Mesothelial cell of epicardium (in vitro differentiated cells): ENCODE results near the gene CLEC16A. TPM values are rescaled to one million over a fixed set of nuclear protein-coding genes. Genes with fewer than 3 reads are reported as not detected.

Experiments used
- DNase-seq, 2 experiments: peaks; one replicate each; pipeline ENCODE4 v3.0.0; 2021; ENCODE audit warnings: low spot score in 2 of 2; ENCODE audit not compliant: unreplicated experiment in 2 of 2
- H3K27ac Mint-ChIP-seq: 2 replicates; pipeline ENCODE4 v1.8.0; 2021; ENCODE audit warnings: mixed read lengths
- H3K27me3 Mint-ChIP-seq: 2 replicates; pipeline ENCODE4 v1.8.0; 2021; ENCODE audit warnings: low read depth, mixed read lengths
- H3K36me3 Mint-ChIP-seq: 2 replicates; pipeline ENCODE4 v1.8.0; 2021; ENCODE audit warnings: mixed read lengths
- H3K4me1 Mint-ChIP-seq: 2 replicates; pipeline ENCODE4 v1.8.0; 2021; ENCODE audit warnings: mixed read lengths
- H3K4me3 Mint-ChIP-seq: 2 replicates; pipeline ENCODE4 v1.8.0; 2021; ENCODE audit warnings: mild to moderate bottlenecking, moderate library complexity, mixed read lengths
- H3K9me3 Mint-ChIP-seq: 2 replicates; pipeline ENCODE4 v1.8.0; 2021; ENCODE audit warnings: mixed read lengths
- CTCF ChIP-seq: fragments of 200-600 bp; sonication (generic); IDR thresholded peaks from one replicate; pipeline ENCODE4 v1.5.0; 2021; ENCODE audit warnings: antibody characterized with exemption; ENCODE audit not compliant: unreplicated experiment
- total RNA-seq: library from RNA; stranded (reverse); gene quantifications from 3 replicates; pipeline ENCODE4 v1.2.1, GENCODE V29; 2021

CLEC16A gene
- total RNA-seq, 1 donor from 2014 or later: 43.3 TPM

GRCh38 chr16:11064851-11065250 lies 120.5 kb downstream of the CLEC16A start:
- no peak overlapping the region for H3K27ac Mint-ChIP-seq
- peaks cover 26% of the 10 kb centered on the region for H3K36me3 Mint-ChIP-seq
- H3K4me1 Mint-ChIP-seq: no peaks in the 10 kb centered on the region

GRCh38 chr16:11066261-11066870 lies 122.0 kb downstream of the CLEC16A start:
- H3K27ac Mint-ChIP-seq: no peak overlapping the region
- no peak for TF ChIP-seq CTCF
- no peak for DNase-seq

More at GRCh38 chr16:11064851-11065250, 120.5 kb downstream of the CLEC16A start:
- no peak for TF ChIP-seq CTCF
- DNase-seq: no peak
- H3K4me3 Mint-ChIP-seq: no peak overlapping the region
- no peaks in the 10 kb centered on the region for H3K27me3 Mint-ChIP-seq
- no peaks in the 10 kb centered on the region for H3K9me3 Mint-ChIP-seq

DNA sequence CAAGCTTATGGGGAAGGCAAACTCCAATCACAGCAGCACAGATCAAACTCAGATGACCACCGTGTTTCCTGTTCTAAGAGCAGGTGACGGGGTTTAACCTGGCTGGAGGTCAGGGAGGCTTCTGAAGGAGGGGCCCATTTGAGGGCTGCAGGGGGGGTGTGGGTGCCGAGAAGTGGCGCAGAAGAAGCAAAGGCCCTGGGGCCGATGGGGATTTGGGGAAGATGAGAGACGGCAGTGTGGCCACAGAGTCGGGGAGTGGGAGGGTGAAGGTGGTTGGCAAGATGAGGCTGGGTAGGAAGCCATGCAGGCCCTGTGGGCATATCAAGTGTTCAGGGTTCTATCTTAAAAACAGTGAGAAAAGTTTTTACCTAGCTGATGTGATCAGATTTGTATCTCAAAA lies 122.9 kb downstream of the CLEC16A start:
- Mint-ChIP-seq H3K9me3 (no peaks in the 10 kb centered on the region), H3K27ac (no peak overlapping the region), H3K27me3 (no peaks in the 10 kb centered on the region), H3K36me3 (peaks cover 24% of the 10 kb centered on the region), H3K4me3 (no peak overlapping the region), H3K4me1 (no peaks in the 10 kb centered on the region)
- no peak for DNase-seq
- TF ChIP-seq CTCF: no peak

More at GRCh38 chr16:11066261-11066870, 122.0 kb downstream of the CLEC16A start:
- Mint-ChIP-seq H3K4me1 (no peaks in the 10 kb centered on the region), H3K27me3 (no peaks in the 10 kb centered on the region), H3K4me3 (no peak overlapping the region), H3K9me3 (no peaks in the 10 kb centered on the region), H3K36me3 (peaks cover 30% of the 10 kb centered on the region)

DNA sequence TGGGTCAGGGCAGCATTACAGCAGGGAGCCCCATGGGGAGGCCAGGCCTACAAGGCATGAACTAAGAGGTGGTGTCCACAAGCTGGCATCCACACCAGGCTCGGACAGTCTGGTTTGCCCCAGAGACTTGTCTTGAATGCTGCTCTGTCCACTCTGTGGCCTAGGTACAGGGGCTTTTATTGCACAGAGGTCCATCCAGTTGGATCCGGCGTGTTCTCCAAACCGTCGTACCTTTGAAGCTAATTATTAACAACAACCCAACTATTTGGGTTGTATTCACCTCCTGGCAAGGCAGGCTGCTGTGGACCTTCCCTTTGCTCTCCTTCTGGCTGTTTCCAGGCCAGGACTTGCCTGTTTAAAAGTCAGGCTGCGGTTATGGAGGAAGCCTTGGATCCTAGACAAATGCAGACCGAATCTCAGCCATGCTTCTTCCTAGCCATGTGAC lies 123.4 kb downstream of the CLEC16A start:
- no peak for DNase-seq
- Mint-ChIP-seq H3K36me3 (peaks cover 24% of the 10 kb centered on the region), H3K27me3 (no peaks in the 10 kb centered on the region), H3K4me1 (no peaks in the 10 kb centered on the region), H3K9me3 (no peaks in the 10 kb centered on the region), H3K4me3 (no peak overlapping the region), H3K27ac (no peak overlapping the region)
- TF ChIP-seq CTCF: no peak

- Mint-ChIP-seq H3K27ac (no peak overlapping the region), H3K36me3 (peaks cover 12% of the 10 kb centered on the region), H3K27me3 (no peaks in the 10 kb centered on the region), H3K4me1 (peaks cover 10% of the 10 kb centered on the region), H3K4me3 (no peak overlapping the region), H3K9me3 (no peaks in the 10 kb centered on the region)
- DNase-seq: no peak
- TF ChIP-seq CTCF: no peak
These were observed 127.5 kb downstream of the CLEC16A start for GRCh38 chr16:11071829-11072228.
